Bronchial epithelial cell (primary cell): Measurements from ENCODE around the gene FGD4. TPM values are rescaled to one million over a fixed set of nuclear protein-coding genes. Genes with fewer than 3 reads are reported as not detected.

Experiments used
- DNase-seq: peaks from one replicate; pipeline ENCODE4 v3.0.0-alpha.2; 2010; ENCODE audit warnings: low read depth
- FAIRE-seq: peaks from 2 replicates; lab custom pipeline; 2011; peaks lifted over from hg19 to GRCh38; lab: Jason Lieb, UNC
- H3K27me3 ChIP-seq: 2 replicates; pipeline ENCODE4 v1.5.1; 2011; ENCODE audit warnings: low read length; ENCODE audit not compliant: control insufficient read depth, insufficient read depth
- H3K36me3 ChIP-seq: 2 replicates; pipeline ENCODE4 v1.5.1; 2011; ENCODE audit warnings: low read length; ENCODE audit not compliant: control insufficient read depth, insufficient read depth
- H3K4me3 ChIP-seq: 2 replicates; pipeline ENCODE4 v1.5.1; 2011; ENCODE audit warnings: mild to moderate bottlenecking, low read depth, low read length, control low read depth
- CTCF ChIP-seq: IDR thresholded peaks from 2 replicates; pipeline ENCODE4 v1.5.1; 2011; ENCODE audit warnings: mild to moderate bottlenecking, moderate library complexity, low read length, control low read depth, inconsistent platforms; ENCODE audit not compliant: insufficient read depth, severe bottlenecking
- total RNA-seq: library from RNA; depleted of rRNA; stranded (reverse); fragments of >200 nt; gene quantifications from 2 replicates; pipeline ENCODE4 v1.2.1, GENCODE V29; 2014

Gene FGD4
- total RNA-seq, 1 donor from 2014 or later, result 22.9 TPM

GRCh38 chr12:32443491-32443890 lies 44.1 kb downstream of the FGD4 start:
- Histone ChIP-seq H3K4me3 (no peak overlapping the region), H3K36me3 (peaks cover 2% of the 10 kb centered on the region), H3K27me3 (no peaks in the 10 kb centered on the region)
- DNase-seq, result no peak
- FAIRE-seq, result no peak
- TF ChIP-seq CTCF, result no peak

GRCh38 chr12:32444895-32445294 lies 45.5 kb downstream of the FGD4 start:
- Histone ChIP-seq H3K27me3 (no peaks in the 10 kb centered on the region), H3K4me3 (no peak overlapping the region), H3K36me3 (peaks cover 2% of the 10 kb centered on the region)
- DNase-seq (peak; percentile 96), FAIRE-seq (no peak)
- TF ChIP-seq CTCF, result no peak

- Histone ChIP-seq H3K4me3 (no peak overlapping the region), H3K36me3 (peaks cover 2% of the 10 kb centered on the region), H3K27me3 (no peaks in the 10 kb centered on the region)
- DNase-seq (no peak), FAIRE-seq (no peak)
- no peak for TF ChIP-seq CTCF
Observed at GRCh38 chr12:32445356-32445755, 46.0 kb downstream of the FGD4 start.

- FAIRE-seq, result no peak
- DNase-seq, result no peak
- Histone ChIP-seq H3K36me3 (peaks cover 2% of the 10 kb centered on the region), H3K4me3 (no peak overlapping the region), H3K27me3 (no peaks in the 10 kb centered on the region)
- TF ChIP-seq CTCF, result no peak
Observed at GRCh38 chr12:32446316-32447119, 47.2 kb downstream of the FGD4 start.

- FAIRE-seq (no peak), DNase-seq (peak; percentile 60)
- TF ChIP-seq CTCF, result no peak
- Histone ChIP-seq H3K4me3 (no peak overlapping the region), H3K27me3 (no peaks in the 10 kb centered on the region), H3K36me3 (peaks cover 2% of the 10 kb centered on the region)
Observed at GRCh38 chr12:32448586-32448985, 49.2 kb downstream of the FGD4 start.
